Embryonic facial prominence (tissue), 1 donor: ENCODE measurements around the gene PRKCE.
"Not testable (repeated sequence)": the region's sequence is repeated elsewhere in the genome, so short reads cannot be mapped to it uniquely, and the experiment has no call there.

Experiments
- DNase-seq: peaks from one replicate; pipeline ENCODE4 v3.0.0-alpha.2; 2016; ENCODE audit errors: extremely low spot score

Gene PRKCE

DNA sequence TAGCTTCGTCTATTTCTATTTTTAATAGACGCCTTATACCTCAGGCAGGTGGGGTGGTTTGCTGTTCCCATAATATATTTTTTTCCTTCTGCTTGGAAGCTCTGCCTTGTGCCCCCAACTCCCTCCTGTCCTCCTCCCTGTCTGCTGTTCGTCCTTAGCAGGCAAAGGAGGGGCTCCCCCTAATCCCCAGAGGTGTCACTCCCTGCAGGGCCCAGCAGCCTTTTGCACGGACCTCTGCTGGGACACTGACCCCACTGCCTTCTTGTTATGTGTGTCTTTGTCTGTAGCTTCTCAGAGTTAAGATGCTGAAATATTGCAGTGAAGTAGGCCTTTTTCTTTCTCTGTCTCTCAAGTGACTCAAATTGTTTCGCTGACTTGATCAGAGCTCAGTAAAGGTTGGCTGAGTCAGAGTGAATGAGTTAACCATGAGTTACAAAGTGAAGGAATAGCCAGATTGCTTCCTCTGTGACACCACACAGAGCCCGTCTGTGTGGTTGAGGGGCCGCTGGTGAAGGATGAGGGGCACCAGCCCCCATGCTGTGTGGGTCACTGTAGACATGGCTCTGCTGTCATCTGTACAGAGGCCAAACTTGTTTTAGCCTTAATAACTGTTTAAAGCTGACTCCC lies 47.7 kb downstream of the PRKCE start:
- no peak for DNase-seq

DNA sequence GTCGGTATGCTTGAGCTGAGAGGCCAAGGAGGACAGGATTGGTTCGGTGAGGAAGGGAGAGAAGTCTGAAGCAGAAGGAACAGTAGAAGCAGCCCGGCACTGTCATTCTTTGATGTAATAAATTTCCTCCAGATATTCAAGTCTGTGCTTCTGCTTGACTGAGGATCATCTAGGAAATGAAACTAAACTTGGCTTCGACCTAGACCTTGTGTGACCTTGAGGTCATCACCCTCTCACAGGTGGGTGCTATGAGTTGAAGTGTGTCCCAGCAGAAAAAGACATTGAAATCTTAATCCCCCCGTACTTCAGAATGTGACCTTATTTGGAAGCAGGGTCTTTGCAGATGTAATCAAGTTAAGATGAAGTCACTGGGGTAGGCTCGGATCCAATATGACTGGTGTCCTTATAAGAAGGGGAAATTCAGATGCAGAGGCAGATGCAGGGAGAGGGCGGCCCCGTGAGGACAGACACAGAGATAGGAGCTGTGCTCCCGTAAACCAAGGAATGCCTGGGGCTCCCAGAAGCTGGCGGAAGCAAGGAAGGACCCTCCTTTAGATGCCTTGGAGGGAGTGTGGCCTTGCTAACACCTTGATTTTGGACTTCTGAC lies 49.0 kb downstream of the PRKCE start:
- DNase-seq: no peak

DNA sequence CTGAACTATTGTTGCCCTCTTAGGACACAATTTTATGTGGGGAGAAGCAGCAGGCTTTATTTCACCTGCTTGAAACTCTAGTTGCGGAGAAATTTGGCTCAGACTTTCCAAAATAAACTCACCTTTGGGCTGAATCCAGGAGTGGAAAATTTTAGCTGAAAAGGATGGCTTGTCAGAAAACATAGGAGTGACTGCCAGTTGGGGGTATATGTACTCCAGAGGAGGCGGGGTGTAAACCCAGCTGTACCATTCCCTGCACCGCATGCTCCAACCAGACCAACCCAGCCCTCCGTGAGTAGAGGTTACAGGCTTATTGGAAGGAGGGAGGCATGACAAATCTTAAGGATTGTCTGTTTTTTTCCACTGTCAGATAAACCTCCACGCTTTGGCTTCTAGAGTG lies 53.8 kb downstream of the PRKCE start:
- DNase-seq: no peak

DNA sequence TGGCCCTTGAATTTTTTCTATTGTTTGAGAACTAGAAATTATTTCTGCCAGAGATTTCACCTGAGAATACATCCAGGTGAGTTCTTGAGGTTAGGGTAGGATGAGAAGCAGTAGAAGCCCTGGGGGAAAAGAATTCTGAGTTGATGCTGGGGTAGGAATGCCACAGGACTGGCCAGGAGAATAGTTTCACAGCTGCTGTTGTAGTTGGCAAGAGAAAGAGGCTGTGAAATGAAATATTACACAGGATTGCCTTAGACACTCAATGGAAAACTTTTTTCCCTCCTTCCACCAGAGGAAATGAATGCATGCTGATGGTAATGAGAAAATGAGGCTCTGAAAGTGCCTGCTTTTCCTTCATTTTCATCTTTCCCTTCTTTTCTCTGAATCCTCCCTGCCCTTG lies 54.6 kb downstream of the PRKCE start:
- DNase-seq: no peak

DNA sequence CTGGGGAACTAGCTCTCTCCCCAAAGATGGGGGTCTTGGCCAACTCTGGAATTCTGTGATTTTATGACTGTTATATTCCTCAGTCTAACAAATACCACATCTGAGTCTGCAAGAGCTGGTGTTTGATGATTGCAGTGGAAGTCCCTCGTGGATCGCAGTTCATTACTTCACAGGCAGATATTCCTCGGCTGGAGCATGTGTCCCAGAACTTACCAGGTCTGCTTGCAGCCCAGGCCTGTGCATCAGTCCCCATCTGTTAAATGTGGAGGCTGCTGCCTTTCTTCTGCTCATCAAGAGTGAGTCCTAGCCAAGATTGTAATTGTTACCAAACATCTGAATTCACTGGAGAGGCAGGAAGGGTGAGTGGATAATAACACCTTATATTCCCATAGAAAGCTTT lies 55.5 kb downstream of the PRKCE start:
- DNase-seq: no peak

DNA sequence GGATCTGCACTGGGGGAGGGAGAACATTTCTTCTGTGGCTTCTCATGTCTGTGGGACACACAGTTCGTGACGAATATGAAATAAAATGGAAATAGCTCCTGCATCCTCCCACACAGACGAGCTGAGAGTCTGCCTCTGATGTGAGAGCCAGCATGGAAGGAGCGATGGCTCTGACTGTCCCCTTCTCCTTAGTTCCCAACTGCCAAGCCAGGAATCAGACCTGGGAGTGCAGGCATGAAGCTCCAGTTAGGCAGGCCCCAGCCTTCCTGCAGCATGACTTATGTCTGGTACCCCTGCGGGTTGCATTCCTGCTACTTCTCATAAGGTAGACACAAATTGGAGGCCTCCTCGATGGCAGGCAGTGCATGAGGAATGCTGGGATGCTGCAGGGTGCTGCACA lies 56.2 kb downstream of the PRKCE start:
- no peak for DNase-seq

DNA sequence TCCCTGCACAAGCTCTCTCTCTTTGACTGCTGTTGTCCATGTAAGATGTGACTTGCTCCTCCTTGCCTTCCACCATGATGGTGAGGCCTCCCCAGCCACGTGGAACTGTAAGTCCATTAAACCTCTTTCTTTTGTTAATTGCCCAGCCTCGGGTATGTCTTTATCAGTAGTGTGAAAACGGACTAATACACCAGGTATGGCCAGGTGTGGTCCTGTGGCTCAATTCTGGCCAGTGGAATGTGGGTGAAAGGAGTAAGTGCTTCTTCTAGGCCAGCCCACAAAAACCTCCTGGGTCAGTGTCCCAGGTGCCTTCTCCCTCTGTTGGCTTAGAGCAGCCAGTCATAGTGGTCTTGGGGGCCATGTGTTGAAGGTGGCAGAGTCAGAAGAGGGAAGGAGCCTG lies 57.0 kb downstream of the PRKCE start:
- no peak for DNase-seq

DNA sequence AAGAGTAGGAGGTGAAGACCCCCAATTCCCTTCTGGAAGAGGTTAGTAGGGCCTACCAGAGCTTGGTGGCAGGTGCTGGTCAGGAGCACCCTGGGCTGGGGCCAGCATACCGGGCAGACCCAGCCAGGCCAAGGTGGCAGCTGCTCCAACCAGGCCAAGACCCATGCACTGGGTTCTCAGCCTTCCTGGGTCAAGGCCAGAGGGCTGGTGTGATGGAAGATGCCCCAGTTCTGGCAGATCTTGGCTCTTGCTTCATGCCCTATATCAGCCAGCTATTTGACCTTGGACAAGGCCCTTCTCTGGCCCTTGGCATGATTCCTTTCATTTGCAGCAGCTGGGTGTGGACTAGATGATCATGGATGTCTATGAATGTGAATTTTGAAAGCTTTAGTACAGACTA lies 57.7 kb downstream of the PRKCE start:
- no peak for DNase-seq

DNA sequence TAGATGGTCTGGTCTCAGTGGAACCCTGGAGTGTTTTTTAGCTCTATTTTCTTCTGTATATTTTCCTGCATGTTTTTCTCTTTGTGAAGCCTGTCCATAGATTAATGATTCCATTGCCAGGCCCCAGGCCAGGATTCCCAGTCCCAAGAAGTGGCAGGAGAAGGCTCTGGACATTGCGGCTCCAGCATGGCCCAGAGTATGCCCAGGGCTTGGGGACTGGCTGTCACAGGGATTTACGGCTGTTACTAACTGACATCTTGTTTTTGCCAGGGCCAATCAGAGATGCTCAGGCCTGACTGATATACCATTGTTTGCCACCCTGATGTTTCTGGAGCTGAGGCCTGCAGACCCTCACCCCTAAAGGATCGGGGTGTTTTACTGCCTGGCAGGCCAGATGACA lies 59.0 kb downstream of the PRKCE start:
- DNase-seq: no peak

DNA sequence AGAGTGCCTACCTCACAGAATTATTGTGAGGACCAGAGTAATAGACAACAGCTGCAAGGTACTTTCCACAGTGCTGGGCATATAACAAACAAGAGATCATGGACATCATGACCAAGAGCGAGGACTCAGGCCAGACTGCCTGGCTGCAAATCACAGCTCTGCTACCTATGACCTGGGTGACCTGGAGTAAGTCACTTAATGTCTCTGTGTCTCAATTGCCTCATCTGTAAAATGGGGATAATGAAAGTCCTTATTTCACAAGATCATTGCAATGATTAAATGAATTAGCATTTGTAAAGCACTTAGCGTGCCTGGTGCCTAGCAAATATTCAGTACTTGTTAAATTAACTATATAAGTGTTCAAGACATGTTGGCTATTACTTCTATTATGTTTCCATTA lies 59.7 kb downstream of the PRKCE start:
- no peak for DNase-seq

DNA sequence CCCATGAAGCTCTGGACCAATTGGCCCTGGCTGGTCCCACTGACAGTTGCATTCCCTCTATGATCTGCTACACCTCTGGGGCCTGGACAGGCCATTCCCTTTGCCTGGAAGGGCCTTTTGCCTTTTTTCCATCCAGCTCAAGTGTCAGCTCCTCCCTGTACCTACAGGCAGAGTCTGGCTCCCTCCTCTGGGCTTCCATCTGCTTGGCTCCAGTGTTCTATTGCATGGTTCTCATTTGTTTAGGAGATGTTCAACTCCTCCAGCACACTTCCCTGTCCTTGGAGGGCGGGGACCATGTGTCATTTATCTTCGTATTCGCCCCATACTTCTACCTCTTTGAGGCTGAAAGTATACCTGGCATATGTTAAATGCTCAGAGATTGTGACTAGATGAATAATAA lies 61.1 kb downstream of the PRKCE start:
- no peak for DNase-seq

DNA sequence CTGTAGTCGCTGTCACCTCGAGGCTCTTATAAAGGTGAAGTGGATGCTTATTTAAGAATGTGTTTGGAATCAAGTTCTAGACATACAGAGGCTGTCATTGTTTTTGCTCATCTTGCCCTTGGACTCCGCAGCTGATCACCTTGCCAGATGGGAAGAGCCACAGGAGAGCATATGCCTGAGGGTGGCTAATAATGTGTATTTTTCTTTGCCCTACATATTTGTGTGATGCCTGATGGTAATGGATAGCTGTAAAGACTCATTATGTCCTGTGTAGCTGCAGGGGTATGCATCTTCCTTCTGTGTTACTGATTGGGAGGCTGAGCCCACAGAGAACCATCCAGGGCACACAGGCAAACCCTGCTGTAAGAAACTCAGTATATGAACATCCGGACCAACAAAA lies 61.7 kb downstream of the PRKCE start:
- DNase-seq: no peak

DNA sequence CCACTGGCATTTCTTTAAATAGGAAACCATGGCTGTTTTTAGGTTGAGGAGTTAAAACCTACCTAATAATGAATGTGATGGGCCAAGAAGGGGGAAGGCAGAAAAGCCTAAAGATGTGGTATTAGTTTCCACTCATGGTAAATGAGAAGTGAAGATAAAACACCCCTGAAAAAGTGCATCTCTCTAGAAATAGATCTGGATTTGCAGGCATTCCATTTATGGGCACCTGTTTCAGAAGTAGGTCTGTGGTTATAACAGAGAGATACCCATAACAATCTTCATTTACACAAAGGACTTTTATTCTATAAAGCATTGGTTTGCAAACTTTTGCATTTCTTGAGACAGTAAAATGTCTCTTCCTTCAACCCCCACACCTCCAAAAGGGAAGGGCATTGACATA lies 62.1 kb downstream of the PRKCE start:
- DNase-seq: no peak

DNA sequence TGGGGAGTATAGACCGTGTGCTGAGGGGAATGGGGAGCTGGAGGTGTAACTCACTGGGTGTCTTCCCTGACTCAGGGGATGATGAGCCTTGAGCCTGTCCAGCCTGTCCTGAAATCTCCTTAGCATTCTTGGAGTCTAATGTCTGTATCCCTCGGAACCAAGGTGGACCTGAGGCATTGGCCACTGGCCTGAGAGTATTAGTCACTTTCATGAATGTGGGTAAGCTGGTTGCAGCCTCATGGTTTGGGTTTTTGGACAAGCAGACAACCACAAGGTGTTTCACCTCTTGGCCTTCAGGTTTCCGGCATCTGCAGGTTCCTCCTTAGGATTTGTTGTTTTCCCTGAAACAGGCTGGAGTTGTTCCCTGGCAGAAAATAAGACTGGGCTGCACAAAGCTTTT lies 63.2 kb downstream of the PRKCE start:
- no peak for DNase-seq

DNA sequence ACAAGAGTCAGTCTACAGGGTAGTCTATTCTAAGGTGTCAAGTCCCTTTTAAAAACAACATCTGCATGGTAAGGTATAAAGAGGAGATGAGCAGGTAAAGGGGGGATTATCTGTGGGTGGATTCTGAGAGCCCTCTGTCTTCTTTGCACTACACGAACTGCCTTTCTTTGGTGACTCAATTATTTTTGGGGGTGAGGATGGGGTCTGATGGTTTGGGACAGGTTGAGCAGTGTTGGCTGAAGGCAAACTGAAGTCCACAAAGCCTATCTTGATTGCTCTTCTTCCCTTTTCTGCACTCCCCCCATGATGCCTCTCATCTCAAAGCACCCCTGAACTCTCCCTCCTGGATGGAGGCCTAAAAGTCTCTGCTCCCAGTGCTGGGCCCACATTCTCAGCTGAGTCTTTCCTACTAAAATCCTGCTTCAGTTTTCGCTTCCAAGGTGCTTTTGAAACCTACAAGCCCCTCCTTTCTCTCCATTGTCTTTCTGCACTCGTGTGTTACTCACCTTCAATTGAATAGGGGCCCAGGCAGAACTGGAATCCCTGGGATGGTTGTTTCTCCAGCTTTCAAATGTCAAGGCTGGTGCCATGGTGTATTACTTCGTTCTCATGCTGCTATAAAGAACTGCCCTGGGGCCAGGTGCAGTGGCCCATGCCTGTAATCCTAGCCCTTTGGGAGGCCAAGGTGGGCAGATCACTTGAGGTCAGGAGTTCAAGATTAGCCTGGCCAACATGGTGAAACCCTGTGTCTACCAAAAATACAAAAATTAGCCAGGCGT lies 64.3 kb downstream of the PRKCE start:
- no peak for DNase-seq

DNA sequence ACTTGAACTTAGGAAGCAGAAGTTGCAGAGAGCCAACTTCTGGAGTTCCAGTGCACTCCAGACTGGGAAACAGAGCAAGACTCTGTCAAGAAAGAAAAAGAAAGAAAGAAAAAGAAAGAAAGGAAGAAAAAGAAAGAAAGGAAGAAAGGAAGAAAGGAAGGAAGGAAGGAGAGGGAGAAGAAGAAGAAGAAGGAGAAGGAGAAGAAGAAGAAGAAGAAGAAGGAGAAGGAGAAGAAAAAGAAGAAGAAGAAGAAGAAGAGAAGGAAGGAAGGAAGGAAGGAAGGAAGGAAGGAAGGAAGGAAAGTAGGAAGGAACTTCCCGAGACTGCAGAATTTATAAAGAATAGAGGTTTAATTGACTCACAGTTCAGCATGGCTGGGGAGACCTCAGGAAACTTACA lies 65.0 kb downstream of the PRKCE start:
- not testable (repeated sequence) for DNase-seq

DNA sequence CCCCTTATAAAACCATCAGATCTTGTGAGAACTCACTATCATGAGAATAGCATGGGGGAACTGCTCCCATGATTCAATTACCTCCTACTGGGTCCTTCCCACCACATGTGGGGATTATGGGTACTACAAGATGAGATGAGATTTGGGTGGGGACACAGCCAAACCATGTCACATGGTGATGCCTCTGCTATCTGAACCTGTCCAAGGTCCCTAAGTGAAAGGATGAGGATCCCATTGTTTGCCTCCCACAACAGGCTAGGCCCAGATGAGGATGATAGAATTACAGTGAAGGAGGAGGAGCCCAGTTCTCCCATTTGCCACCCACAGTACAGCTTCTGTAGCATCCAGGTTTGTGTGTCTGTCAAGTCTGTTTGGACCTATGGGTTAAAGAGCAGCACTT lies 65.4 kb downstream of the PRKCE start:
- no peak for DNase-seq

DNA sequence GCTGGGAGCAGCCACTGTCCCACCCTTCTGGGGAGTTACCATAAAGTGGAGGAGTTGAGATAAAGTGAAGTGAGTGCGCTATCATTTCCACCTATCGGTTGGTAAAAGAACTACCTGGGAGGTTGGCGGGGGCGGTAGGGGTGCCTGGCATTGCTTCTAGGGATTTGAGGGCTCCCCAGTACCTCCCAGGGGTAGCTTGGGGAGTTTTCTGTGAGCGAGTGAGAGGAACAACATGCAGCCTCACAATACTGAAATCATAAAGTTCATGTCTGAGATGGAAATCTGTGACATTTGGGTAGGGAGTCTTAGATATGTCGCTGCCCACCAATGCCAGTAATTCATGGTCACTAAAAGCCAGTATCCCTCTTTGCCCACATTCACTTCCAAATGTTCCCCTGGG lies 68.7 kb downstream of the PRKCE start:
- DNase-seq: no peak

DNA sequence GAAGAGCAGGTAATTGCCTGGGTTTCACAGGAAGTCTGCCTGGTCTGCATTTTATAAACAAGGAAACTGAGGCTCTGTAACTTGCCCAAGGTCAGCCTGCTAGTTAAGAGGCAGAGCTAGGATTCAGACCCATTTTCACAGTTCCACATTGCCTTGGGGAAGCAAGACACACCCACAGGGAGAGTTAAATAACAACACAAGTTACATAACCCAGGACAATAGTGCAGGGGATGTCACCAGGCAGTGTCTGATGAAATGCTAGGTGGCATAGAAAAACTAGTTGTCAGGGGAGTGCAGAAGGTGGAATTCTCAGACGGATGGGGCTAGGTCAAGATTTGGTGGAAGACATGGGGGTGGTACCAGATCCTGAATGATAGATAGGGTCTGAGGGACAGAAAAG lies 69.7 kb downstream of the PRKCE start:
- no peak for DNase-seq

DNA sequence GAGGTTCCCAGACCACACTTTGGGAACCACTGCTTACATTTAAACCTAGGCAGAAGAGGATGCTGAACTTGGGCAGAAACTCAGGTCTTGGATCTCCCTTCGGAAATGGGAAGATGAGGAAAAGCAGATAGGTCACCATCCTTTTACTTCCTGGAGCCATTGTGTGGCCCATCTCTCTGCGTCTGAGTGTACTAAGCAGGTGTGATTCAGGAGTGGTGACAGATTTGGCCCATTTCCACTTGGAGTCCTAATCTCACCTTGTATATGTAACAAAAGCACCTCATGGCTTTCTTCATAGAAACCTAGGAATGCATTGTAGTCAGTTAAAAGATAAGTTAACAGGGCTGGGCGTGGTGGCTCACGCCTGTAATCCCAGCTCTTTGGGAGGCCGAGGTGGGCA lies 71.0 kb downstream of the PRKCE start:
- DNase-seq: no peak

DNA sequence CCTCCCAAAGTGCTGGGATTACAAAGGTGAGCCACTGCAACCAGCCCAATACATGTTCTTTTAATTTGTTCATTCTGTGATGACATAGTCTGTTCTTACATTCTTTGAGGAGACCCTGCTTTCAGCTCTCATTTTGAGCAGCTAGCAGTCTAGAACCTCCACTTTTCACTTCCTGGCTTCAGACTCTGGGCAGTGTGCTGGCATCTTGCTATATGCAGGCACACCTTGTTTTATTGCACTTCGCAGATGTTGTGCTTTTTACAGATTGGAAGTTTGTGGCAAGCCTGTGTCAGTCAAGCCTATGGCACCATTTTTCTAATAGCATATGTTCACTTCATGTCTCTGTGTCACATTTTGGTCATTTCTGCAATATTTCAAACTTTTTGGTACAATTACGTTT lies 72.4 kb downstream of the PRKCE start:
- no peak for DNase-seq

DNA sequence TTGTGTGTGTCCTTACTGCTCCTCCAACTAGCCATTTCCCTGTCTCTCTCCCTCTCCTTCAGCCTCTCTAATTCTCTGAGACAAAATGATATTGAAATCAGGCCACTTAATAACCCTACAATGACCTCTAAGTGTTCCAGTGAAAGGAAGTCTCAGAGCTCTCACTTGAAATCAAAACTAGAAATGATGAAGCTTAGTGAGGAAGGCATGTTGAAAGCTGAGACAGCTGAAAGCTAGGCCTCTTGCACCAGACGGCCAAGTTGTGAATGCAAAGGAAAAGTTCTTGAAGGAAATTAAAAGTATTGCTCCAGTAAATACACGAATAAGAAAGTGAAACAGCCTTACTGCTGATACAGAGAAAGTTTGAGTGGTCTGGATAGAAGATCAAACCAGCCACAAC lies 72.9 kb downstream of the PRKCE start:
- DNase-seq: no peak

DNA sequence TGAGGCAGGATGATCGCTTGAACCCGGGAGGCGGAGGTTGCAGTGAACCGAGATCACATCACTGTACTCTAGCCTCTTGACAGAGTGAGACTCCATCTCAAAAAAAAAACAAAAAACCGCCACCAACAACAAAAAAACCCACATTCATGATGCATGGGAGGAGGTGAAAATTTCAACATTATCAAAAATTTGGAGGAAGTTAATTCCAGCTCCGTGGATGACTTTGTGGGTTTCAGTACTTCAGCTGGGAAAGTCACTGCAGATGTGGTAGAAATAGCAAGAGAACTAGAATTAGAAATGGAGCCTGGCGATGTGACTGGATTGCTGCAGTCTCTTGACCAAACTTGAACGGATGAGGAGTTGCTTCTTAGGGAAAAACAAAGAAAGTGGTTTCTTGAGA lies 74.3 kb downstream of the PRKCE start:
- no peak for DNase-seq
